ENCODE results near the gene S100A2. TPM values are rescaled to one million over a fixed set of nuclear protein-coding genes. Genes with fewer than 3 reads are reported as not detected.
A peak's percentile ranks its signal among the peaks of the same experiment; 100 is the strongest.

S100A2 gene
- total and polyA plus RNA-seq, 4 donors: 0.40 to 1.2 (median 0.81) TPM; not detected in 1

DNA sequence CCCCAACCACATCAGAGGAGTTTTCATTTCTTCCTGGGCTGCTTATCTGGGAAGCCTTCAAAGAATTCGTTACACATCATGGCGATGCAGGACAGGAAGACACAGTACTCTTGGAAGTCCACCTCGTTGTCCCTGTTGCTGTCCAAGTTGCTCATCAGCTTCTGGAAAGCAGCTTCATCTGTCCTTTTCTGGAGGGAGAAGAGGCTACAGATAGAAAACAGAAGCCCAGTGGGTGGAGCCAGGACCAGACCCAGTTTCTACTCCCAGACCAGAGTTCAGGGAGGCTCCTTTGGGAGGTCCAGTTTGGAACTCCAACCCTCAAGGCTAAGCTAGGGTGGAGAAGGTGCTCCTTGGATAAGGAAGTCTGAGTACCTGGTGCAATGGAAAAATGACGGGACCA, 21.9 kb downstream of the S100A2 start:
- Histone ChIP-seq H3K27me3 (ENCODE audit: control insufficient read depth, insufficient read depth, low read length) (no peaks in the 10 kb centered on the region), H3K9me3 (ENCODE audit: control insufficient read depth, insufficient read depth, low read length) (no peaks in the 10 kb centered on the region), H3K36me3 (ENCODE audit: control insufficient read depth, insufficient read depth, low read length) (no peaks in the 10 kb centered on the region), H3K27ac (ENCODE audit: low read depth, low read length) (no peak overlapping the region), H3K4me1 (ENCODE audit: control insufficient read depth, insufficient read depth, low read length) (peaks cover 24% of the 10 kb centered on the region), H3K4me3 (ENCODE audit: low read depth, low read length) (no peak overlapping the region)
- DNase-seq (ENCODE audit: low read depth in 4 of 6, low spot score in 6 of 6): no peak
- 100% methylated on average over 3 of the region's 4 CpGs for WGBS (ENCODE audit: insufficient coverage)

DNA sequence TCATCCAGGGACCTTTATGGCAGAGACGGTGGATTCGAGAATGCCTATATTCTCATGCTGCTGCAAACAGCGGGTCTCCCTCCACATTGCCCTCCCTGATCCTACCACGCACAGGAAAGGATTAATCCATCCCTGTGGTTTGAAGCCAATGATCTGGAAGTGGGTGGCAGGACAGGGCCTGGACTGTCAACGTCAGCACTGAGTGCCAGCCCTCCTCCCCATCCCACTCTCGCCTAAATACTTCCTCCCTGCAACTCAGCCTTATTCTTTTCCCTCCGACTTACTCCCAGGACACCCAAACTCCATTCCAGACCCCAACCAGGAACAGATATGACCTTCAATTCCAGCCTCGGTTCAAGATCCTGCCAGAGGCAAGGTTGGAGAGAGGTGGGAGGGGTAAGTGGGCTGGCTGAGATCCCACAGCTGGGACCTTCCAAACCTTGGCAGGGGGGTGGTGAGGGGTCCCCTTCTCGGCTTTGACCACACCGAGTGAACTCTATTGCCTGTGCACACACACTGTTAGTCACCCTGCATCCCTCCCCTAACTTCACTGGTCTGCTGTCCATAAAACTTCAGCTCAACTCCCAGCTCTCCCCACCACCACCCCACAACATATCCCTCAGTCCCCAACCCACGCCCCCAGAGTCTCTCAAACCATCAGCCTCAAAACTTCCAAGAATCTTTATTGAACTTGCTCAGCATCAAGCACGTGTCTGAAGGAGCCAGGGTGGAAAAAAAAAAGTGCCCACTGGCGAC, 22.5 kb downstream of the S100A2 start:
- peaks cover 27% of the 10 kb centered on the region for H3K4me1 ChIP-seq (ENCODE audit: control insufficient read depth, insufficient read depth, low read length)
- no peaks in the 10 kb centered on the region for H3K36me3 ChIP-seq (ENCODE audit: control insufficient read depth, insufficient read depth, low read length)
- no peak for DNase-seq (ENCODE audit: low read depth in 4 of 6, low spot score in 6 of 6)
- H3K27me3 ChIP-seq (ENCODE audit: control insufficient read depth, insufficient read depth, low read length): no peaks in the 10 kb centered on the region
- no peak overlapping the region for H3K27ac ChIP-seq (ENCODE audit: low read depth, low read length)
- no peak overlapping the region for H3K4me3 ChIP-seq (ENCODE audit: low read depth, low read length)
- no peaks in the 10 kb centered on the region for H3K9me3 ChIP-seq (ENCODE audit: control insufficient read depth, insufficient read depth, low read length)
- 87% methylated on average over 10 of the region's 13 CpGs for WGBS (ENCODE audit: insufficient coverage)

DNA sequence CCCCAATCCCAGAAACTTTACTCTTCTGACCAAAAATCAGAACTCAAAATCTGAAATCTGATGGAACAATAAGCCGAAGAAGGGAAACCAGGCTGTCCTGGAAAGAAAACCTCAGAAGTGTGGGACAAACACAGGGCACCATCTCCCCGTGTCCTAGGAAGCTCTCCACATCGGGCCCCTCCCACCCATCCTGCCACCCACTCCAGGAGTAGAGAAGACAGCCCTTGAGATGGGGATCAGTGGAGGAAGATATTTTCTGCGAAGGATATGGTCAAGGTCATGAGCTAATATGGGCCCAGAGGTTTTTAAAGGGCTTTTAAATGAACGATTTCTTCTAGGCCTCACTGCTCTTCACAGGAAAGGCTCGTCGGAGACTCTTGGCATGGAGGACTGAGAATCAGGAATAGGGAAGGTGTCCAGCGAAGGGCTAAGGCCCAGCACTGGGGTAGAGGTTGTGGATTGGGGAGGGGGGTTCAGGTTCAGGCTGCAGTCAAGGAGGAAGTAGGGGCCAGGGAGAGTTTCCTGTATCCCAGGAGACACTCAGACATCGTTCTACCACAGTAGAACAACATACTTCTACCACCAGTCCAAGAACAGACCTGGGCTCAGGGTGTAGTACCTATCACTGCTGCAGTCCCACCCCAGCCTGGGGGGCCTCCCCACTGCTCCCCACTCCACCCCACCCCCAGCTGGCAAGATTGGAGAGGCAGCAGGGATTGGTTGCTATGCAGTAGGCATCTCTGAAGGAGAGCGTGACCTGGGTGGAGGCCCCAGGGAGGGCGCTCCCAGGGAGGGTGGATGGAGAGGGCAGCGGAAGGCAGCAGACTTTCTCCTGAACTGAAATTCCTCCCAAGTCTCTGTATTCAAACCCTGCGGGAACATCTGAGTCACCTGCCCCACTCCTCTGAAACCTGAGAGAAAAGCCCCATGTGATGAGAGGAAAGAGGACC, 23.7 kb downstream of the S100A2 start:
- H3K27me3 ChIP-seq (ENCODE audit: control insufficient read depth, insufficient read depth, low read length): no peaks in the 10 kb centered on the region
- peaks cover 27% of the 10 kb centered on the region for H3K4me1 ChIP-seq (ENCODE audit: control insufficient read depth, insufficient read depth, low read length)
- H3K27ac ChIP-seq (ENCODE audit: low read depth, low read length): no peak overlapping the region
- DNase-seq (ENCODE audit: low read depth in 4 of 6, low spot score in 6 of 6): peak in 1 of 6 donors; percentile 0
- no peaks in the 10 kb centered on the region for H3K36me3 ChIP-seq (ENCODE audit: control insufficient read depth, insufficient read depth, low read length)
- 72% methylated on average over 6 of the region's 13 CpGs for WGBS (ENCODE audit: insufficient coverage)
- H3K4me3 ChIP-seq (ENCODE audit: low read depth, low read length): no peak overlapping the region
- no peaks in the 10 kb centered on the region for H3K9me3 ChIP-seq (ENCODE audit: control insufficient read depth, insufficient read depth, low read length)

DNA sequence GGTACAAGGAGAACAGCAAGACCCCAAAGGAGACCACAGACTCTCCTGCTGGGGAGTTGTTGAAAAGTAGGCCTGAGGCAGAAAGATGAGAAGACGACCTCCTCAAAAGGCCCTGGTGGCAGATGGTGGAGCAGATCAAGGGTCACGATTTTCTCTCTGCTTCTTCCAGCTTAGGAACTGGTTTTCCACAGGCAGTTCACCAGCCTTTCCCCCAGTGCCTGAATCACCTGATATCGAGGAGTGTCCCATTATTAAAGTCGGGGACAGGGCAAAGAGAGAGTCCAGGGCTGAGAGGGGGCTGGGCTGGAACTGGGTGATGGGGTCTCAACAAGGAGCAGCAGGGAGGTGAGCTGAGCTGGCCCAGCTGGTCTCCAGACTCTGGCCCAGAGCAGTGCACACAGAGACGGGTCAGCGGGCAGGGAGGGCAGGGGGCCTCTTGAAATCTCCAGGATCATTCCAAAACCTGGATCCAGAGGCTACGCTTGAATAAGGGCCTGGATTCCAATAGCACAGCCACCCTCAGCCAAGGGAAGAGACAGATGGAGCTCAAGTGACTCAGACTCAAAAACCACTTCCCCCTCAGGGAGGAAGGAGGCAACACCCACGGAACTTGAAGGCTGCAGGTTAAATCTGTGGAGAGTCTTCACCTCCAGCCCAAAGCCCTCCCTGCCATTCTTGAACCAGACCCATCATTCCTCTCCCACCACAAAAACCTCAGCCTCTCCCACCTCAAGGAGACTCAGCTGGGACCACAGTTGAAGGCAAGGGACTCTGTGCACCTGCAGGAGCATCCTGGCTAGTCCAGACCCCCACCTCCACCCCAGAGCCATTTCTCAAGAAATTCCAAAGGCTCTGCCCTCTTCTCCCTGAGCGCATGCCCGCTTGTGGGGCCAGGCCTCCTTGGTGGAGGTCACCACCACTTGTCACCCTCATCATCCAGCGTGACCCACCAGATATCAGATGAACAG, 25.0 kb downstream of the S100A2 start, which contains the start of gene S100A5:
Gene S100A5, minus strand, starts transcription at position 541 of the 968 bp plus-strand sequence. CDS start 743 bp downstream, outside the sequence.
- no peaks in the 10 kb centered on the region for H3K27me3 ChIP-seq (ENCODE audit: control insufficient read depth, insufficient read depth, low read length)
- no peaks in the 10 kb centered on the region for H3K36me3 ChIP-seq (ENCODE audit: control insufficient read depth, insufficient read depth, low read length)
- 83% methylated on average over 11 of the region's 11 CpGs for WGBS (ENCODE audit: insufficient coverage)
- H3K4me3 ChIP-seq (ENCODE audit: low read depth, low read length): no peak within 1 kb of the TSS
- no peak within 1 kb of the TSS for H3K27ac ChIP-seq (ENCODE audit: low read depth, low read length)
- no peak for DNase-seq (ENCODE audit: low read depth in 4 of 6, low spot score in 6 of 6)
- H3K4me1 ChIP-seq (ENCODE audit: control insufficient read depth, insufficient read depth, low read length): peaks cover 28% of the 10 kb centered on the region
- no peaks in the 10 kb centered on the region for H3K9me3 ChIP-seq (ENCODE audit: control insufficient read depth, insufficient read depth, low read length)

DNA sequence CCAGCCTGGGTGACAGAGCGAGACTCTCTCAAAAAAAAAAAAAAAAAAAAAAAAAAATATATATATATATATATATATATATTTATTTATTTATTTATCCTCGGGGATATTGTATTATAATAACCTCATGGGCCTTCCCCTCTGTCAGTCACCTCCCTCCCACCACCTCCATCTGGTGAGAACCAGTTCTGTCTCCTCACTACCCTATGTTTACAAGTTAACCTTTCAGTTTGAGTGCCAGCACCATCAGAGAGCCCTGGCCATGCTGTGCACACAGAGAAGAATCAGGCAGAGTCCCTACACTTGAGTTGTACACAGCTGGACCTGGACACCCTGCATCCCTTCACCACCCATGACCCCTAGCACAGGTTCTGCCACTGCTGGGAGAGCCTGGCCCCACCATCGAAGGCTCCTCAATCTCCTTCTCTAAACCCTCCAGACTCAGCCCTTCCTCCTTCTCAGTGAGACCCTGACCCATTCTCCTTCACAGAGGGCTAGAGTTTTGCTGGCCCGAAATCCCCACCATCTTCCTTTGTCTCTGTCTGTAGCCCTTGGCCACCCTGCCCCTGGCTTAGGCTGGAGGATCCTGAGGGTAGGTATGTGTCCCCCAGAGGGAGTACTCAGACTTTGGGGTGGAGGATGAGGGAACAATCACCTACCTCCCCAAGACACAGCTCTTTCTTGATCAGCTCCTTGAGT, 26.1 kb downstream of the S100A2 start:
- Histone ChIP-seq H3K4me3 (ENCODE audit: low read depth, low read length) (no peak overlapping the region), H3K36me3 (ENCODE audit: control insufficient read depth, insufficient read depth, low read length) (no peaks in the 10 kb centered on the region), H3K9me3 (ENCODE audit: control insufficient read depth, insufficient read depth, low read length) (no peaks in the 10 kb centered on the region), H3K4me1 (ENCODE audit: control insufficient read depth, insufficient read depth, low read length) (peaks cover 26% of the 10 kb centered on the region), H3K27me3 (ENCODE audit: control insufficient read depth, insufficient read depth, low read length) (no peaks in the 10 kb centered on the region), H3K27ac (ENCODE audit: low read depth, low read length) (no peak overlapping the region)
- peak in 1 of 6 donors; percentile 0 for DNase-seq (ENCODE audit: low read depth in 4 of 6, low spot score in 6 of 6)
- WGBS (ENCODE audit: insufficient coverage): 100% methylated on average over 1 of the region's 4 CpGs

DNA sequence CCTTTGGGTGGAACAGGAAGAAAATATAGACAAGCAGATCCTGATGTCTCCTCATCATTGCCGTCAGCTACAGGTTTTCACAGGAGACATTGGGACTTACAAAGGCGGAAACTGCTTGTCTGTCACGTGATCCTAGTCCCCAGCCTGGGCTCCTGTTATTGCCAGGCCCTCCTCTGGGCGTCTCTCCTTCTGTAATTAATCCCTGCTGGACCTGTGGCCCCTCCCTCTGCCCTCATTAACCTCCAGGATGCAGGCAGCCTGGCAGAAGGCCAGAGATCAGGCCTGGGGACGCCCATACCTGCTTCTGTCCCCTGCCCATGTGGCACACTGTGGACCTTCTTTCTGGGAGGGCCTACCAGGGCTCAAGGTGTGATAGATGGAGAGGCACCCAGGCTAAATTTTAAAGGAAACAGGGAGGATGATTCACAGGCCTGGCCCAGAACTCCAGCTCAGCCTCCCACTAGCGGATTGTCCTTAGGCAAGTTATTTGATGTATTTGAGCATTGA, 27.3 kb downstream of the S100A2 start:
- H3K9me3 ChIP-seq (ENCODE audit: control insufficient read depth, insufficient read depth, low read length): no peaks in the 10 kb centered on the region
- no peak overlapping the region for H3K27ac ChIP-seq (ENCODE audit: low read depth, low read length)
- H3K4me1 ChIP-seq (ENCODE audit: control insufficient read depth, insufficient read depth, low read length): peaks cover 32% of the 10 kb centered on the region
- H3K36me3 ChIP-seq (ENCODE audit: control insufficient read depth, insufficient read depth, low read length): no peaks in the 10 kb centered on the region
- no peaks in the 10 kb centered on the region for H3K27me3 ChIP-seq (ENCODE audit: control insufficient read depth, insufficient read depth, low read length)
- WGBS (ENCODE audit: insufficient coverage): 38% methylated on average over 5 of the region's 6 CpGs
- no peak for DNase-seq (ENCODE audit: low read depth in 4 of 6, low spot score in 6 of 6)
- H3K4me3 ChIP-seq (ENCODE audit: low read depth, low read length): no peak overlapping the region

DNA sequence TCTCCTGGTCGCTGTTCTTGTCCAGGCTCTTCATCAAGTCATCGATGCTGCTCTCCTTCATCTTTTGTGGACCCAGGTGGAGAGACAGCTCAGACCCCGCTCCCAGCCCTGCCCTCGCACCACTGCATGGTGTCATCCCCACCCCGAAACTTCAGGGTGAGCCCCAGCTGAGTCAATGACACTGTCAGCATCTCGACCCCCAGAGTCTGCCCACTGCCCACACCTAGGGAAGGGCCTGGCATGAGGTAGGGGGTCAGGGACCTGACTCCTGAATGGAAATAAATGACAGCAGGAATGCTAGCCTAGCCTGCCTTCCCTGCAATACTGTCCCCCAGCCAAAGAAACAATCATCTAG, 28.3 kb downstream of the S100A2 start:
- Histone ChIP-seq H3K4me3 (ENCODE audit: low read depth, low read length) (no peak overlapping the region), H3K4me1 (ENCODE audit: control insufficient read depth, insufficient read depth, low read length) (peaks cover 40% of the 10 kb centered on the region), H3K27me3 (ENCODE audit: control insufficient read depth, insufficient read depth, low read length) (no peaks in the 10 kb centered on the region), H3K27ac (ENCODE audit: low read depth, low read length) (no peak overlapping the region), H3K9me3 (ENCODE audit: control insufficient read depth, insufficient read depth, low read length) (no peaks in the 10 kb centered on the region), H3K36me3 (ENCODE audit: control insufficient read depth, insufficient read depth, low read length) (no peaks in the 10 kb centered on the region)
- WGBS (ENCODE audit: insufficient coverage): 98% methylated on average over 5 of the region's 6 CpGs
- DNase-seq (ENCODE audit: low read depth in 4 of 6, low spot score in 6 of 6): no peak

DNA sequence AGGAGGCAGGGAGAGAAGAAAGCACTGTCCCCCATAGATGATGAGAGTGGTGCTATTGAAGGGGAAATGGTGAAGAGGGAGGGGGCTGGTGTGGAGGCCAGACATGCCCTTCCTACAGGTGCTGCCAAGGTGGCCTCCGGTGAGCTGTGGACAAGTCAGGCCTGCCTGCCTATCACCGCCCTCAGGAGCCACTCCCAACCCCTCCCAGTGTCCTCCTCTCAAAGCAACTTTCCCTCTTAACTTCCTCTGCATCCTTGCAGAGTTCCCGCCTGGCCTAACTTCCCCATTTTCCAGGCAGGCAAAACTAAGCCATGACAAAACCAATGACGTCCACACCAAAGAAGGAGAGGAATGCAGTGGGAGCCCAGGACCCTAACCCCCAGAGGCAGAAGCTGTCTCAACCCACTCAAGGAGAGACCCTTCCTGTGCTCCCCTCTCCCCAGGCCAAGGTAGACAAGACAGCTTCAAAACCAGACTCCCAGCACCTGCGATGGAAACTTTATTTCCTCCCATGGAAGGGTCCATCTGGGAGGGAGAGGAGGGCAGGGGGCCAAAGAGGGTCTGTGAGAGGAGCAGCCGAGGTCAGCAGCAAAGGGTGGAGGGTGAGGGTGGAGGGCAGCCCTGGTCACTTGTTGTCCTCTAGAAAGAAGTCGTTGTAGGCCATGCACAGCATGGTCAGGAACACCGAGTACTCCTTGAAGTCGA, 28.8 kb downstream of the S100A2 start:
- Histone ChIP-seq H3K9me3 (ENCODE audit: control insufficient read depth, insufficient read depth, low read length) (no peaks in the 10 kb centered on the region), H3K27ac (ENCODE audit: low read depth, low read length) (no peak overlapping the region), H3K4me3 (ENCODE audit: low read depth, low read length) (no peak overlapping the region), H3K27me3 (ENCODE audit: control insufficient read depth, insufficient read depth, low read length) (no peaks in the 10 kb centered on the region), H3K4me1 (ENCODE audit: control insufficient read depth, insufficient read depth, low read length) (peaks cover 40% of the 10 kb centered on the region), H3K36me3 (ENCODE audit: control insufficient read depth, insufficient read depth, low read length) (no peaks in the 10 kb centered on the region)
- 83% methylated on average over 6 of the region's 9 CpGs for WGBS (ENCODE audit: insufficient coverage)
- no peak for DNase-seq (ENCODE audit: low read depth in 4 of 6, low spot score in 6 of 6)
